Endodermal cell (in vitro differentiated cells): ENCODE data around the gene PPIL6. TPM values are rescaled to one million over a fixed set of nuclear protein-coding genes. Genes with fewer than 3 reads are reported as not detected.
A peak's percentile ranks its signal among the peaks of the same experiment; 100 is the strongest.

Experiments used
- DNase-seq: peaks from one replicate; pipeline ENCODE4 v3.0.0-alpha.2; 2017
- H3K27ac ChIP-seq: 2 replicates; pipeline ENCODE4 v1.5.1; 2013; ENCODE audit warnings: mild to moderate bottlenecking, low read depth, low read length, moderate library complexity
- H3K27me3 ChIP-seq: 2 replicates; pipeline ENCODE4 v1.6.1; 2013; ENCODE audit warnings: mild to moderate bottlenecking, low read length, moderate library complexity; ENCODE audit not compliant: insufficient read depth, control insufficient read depth, poor library complexity, severe bottlenecking
- H3K36me3 ChIP-seq: 2 replicates; pipeline ENCODE4 v1.7.0; 2013; ENCODE audit warnings: mild to moderate bottlenecking, low read length, moderate library complexity; ENCODE audit not compliant: control insufficient read depth, insufficient read depth
- H3K4me1 ChIP-seq: one replicate; pipeline ENCODE4 v1.7.0; 2013; ENCODE audit warnings: low read length; ENCODE audit not compliant: control insufficient read depth, insufficient read depth
- H3K4me3 ChIP-seq: 2 replicates; pipeline ENCODE4 v1.5.1; 2013; ENCODE audit warnings: mild to moderate bottlenecking, low read length, moderate library complexity
- H3K9ac ChIP-seq: 2 replicates; pipeline ENCODE4 v1.6.1; 2013; ENCODE audit warnings: mild to moderate bottlenecking, low read length, moderate library complexity; ENCODE audit not compliant: poor library complexity, severe bottlenecking; ENCODE audit errors: extremely low read depth
- H3K9me3 ChIP-seq: 2 replicates; pipeline ENCODE4 v1.6.1; 2013; ENCODE audit warnings: mild to moderate bottlenecking, low read length, moderate library complexity; ENCODE audit not compliant: control insufficient read depth
- H3K27ac Mint-ChIP-seq: 2 replicates; pipeline ENCODE4 v1.8.0; 2020; ENCODE audit warnings: mixed read lengths
- H3K27me3 Mint-ChIP-seq: 2 replicates; pipeline ENCODE4 v1.8.0; 2021; ENCODE audit warnings: mild to moderate bottlenecking, mixed read lengths; ENCODE audit not compliant: insufficient read depth
- H3K36me3 Mint-ChIP-seq: 2 replicates; pipeline ENCODE4 v1.8.0; 2020; ENCODE audit warnings: low read depth, mixed read lengths
- H3K4me1 Mint-ChIP-seq: 2 replicates; pipeline ENCODE4 v1.8.0; 2020; ENCODE audit warnings: mixed read lengths
- H3K4me3 Mint-ChIP-seq: 2 replicates; pipeline ENCODE4 v1.8.0; 2020; ENCODE audit warnings: mild to moderate bottlenecking, moderate library complexity, mixed read lengths
- H3K9me3 Mint-ChIP-seq: 2 replicates; pipeline ENCODE4 v1.8.0; 2020; ENCODE audit warnings: mild to moderate bottlenecking, mixed read lengths
- CTCF ChIP-seq: fragments of 200-600 bp; sonication (generic); conservative IDR thresholded peaks from 2 replicates; pipeline ENCODE4 v1.5.0; 2021; ENCODE audit warnings: antibody characterized with exemption, mild to moderate bottlenecking
- WGBS, 2 experiments: methylation state at CpG; one replicate each; pipeline versions ENCODE4 v1.1.5 to v1.1.7; 2013; ENCODE audit warnings: missing lambda C conversion rate in 2 of 2, mixed read lengths in 1 of 2; ENCODE audit not compliant: insufficient coverage in 1 of 2, insufficient read length in 1 of 2; 5-methylcytosine and 5-hydroxymethylcytosine counted together
- total RNA-seq, 2 donors: library from RNA; stranded (reverse); fragmentation: NEBNext Ultra II Directional in 1 of 2; extraction: Animal tissue kit (Norgen Biotek cat#: 25700) in 1 of 2; gene quantifications; 2 replicates in 1 of 2; 3 replicates in 1 of 2; pipeline ENCODE4 v1.2.1, GENCODE V29; 2021

PPIL6 gene
- total RNA-seq, 2 donors from 2014 or later = 2.2 to 2.9 TPM

GRCh38 chr6:109478222-109478805, 37.9 kb upstream of the PPIL6 start:
- no peak overlapping the region for H3K9ac ChIP-seq
- Mint-ChIP-seq H3K4me1 (peaks cover 39% of the 10 kb centered on the region), H3K4me3 (peak overlapping the region; percentile 42), H3K27me3 (no peaks in the 10 kb centered on the region), H3K9me3 (no peaks in the 10 kb centered on the region), H3K36me3 (peaks cover 55% of the 10 kb centered on the region), H3K27ac (peak overlapping the region; percentile 92)
- H3K27ac ChIP-seq = no peak overlapping the region
- H3K4me1 ChIP-seq = no peaks in the 10 kb centered on the region
- no peak for DNase-seq
- no peak for TF ChIP-seq CTCF
- H3K9me3 ChIP-seq = peaks cover 14% of the 10 kb centered on the region
- H3K4me3 ChIP-seq = peak overlapping the region; percentile 58
- WGBS, 2 experiments = 90 to 96% methylated on average over 6 to 9 of the region's 9 CpGs
- no peaks in the 10 kb centered on the region for H3K27me3 ChIP-seq
- peaks cover 72% of the 10 kb centered on the region for H3K36me3 ChIP-seq

- H3K9me3 Mint-ChIP-seq = no peaks in the 10 kb centered on the region
- no peaks in the 10 kb centered on the region for H3K27me3 Mint-ChIP-seq
- Histone ChIP-seq H3K4me3 (peak overlapping the region; percentile 58), H3K9me3 (peaks cover 14% of the 10 kb centered on the region), H3K36me3 (peaks cover 78% of the 10 kb centered on the region), H3K9ac (no peak overlapping the region), H3K4me1 (no peaks in the 10 kb centered on the region), H3K27me3 (no peaks in the 10 kb centered on the region), H3K27ac (no peak overlapping the region)
- DNase-seq = no peak
- H3K4me3 Mint-ChIP-seq = peak overlapping the region; percentile 42
- H3K27ac Mint-ChIP-seq = peak overlapping the region; percentile 92
- 23 to 76% methylated on average over 1 to 2 of the region's 2 CpGs for WGBS, 2 experiments
- peaks cover 39% of the 10 kb centered on the region for H3K4me1 Mint-ChIP-seq
- H3K36me3 Mint-ChIP-seq = peaks cover 60% of the 10 kb centered on the region
- no peak for TF ChIP-seq CTCF
Measured at GRCh38 chr6:109477725-109478124, 37.3 kb upstream of the PPIL6 start.

- peaks cover 83% of the 10 kb centered on the region for H3K36me3 ChIP-seq
- Mint-ChIP-seq H3K9me3 (no peaks in the 10 kb centered on the region), H3K27me3 (no peaks in the 10 kb centered on the region), H3K4me1 (peaks cover 39% of the 10 kb centered on the region), H3K27ac (peak overlapping the region; percentile 92), H3K4me3 (peak overlapping the region; percentile 42), H3K36me3 (peaks cover 65% of the 10 kb centered on the region)
- H3K9me3 ChIP-seq = peaks cover 14% of the 10 kb centered on the region
- peak overlapping the region; percentile 58 for H3K4me3 ChIP-seq
- no peak overlapping the region for H3K27ac ChIP-seq
- 60 to 100% methylated on average over 1 to 2 of the region's 2 CpGs for WGBS, 2 experiments
- no peak for TF ChIP-seq CTCF
- no peak overlapping the region for H3K9ac ChIP-seq
- no peak for DNase-seq
- H3K27me3 ChIP-seq = no peaks in the 10 kb centered on the region
- no peaks in the 10 kb centered on the region for H3K4me1 ChIP-seq
Measured at GRCh38 chr6:109477184-109477583, 36.8 kb upstream of the PPIL6 start.
